ENCODE data around the gene UQCR11. TPM values are rescaled to one million over a fixed set of nuclear protein-coding genes. Genes with fewer than 3 reads are reported as not detected.

UQCR11 gene
- total and polyA plus RNA-seq, 2 of the 8 experiments (the other 6 are each of a cell fraction or from before 2014, with no cell fraction given) = 162 to 171 TPM

DNA sequence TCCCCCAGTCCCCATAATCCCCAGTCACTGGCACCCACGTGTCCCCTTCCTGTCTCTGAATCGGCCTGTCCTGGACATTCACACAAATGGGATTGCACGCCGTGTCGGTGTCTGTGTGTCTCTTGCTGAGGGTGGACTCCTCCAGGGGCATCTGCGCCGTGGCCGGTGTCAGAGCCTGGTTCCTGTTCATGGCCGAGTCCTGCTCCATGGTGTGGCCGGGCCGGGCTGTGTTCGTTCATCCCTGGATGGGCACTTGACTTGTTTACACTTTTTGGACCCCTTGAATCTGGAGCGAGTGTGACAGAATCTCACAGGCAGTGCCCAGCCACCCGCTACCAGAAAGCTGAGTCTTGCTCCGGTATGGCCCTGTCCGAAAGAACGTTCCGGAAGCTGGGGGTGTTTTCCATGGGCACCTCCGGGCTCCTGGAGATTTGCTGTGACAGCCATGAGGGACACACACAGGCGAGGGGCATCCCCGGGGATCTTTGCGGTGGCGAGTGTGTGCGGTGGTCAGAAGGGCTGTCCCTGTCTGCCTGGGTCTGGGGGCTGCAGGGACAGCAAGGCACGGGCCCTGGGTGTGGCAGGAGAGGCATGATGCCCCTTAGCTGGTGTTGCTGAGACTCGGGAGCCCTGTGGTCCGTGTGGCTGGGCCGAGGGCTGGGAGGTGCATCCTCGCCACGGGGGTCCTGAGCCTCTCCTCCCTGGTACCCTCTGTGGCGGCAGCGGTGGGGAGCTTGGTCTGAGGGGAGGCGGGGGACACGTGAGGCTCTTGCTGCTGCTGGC is 30.7 kb downstream of the UQCR11 start (continued):
- TF ChIP-seq, protein P1, sequence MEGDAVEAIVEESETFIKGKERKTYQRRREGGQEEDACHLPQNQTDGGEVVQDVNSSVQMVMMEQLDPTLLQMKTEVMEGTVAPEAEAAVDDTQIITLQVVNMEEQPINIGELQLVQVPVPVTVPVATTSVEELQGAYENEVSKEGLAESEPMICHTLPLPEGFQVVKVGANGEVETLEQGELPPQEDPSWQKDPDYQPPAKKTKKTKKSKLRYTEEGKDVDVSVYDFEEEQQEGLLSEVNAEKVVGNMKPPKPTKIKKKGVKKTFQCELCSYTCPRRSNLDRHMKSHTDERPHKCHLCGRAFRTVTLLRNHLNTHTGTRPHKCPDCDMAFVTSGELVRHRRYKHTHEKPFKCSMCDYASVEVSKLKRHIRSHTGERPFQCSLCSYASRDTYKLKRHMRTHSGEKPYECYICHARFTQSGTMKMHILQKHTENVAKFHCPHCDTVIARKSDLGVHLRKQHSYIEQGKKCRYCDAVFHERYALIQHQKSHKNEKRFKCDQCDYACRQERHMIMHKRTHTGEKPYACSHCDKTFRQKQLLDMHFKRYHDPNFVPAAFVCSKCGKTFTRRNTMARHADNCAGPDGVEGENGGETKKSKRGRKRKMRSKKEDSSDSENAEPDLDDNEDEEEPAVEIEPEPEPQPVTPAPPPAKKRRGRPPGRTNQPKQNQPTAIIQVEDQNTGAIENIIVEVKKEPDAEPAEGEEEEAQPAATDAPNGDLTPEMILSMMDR (IDR thresholded peaks at IDR 0.05; ENCODE audit: control extremely low read depth in 1 of 3, insufficient read depth in 1 of 3, low read depth in 1 of 3, low read length in 3 of 3) = no peak
- TF ChIP-seq SRF (IDR thresholded peaks at IDR 0.05; ENCODE audit: low read depth, low read length) (no peak), RNF2 (IDR thresholded peaks at IDR 0.05; ENCODE audit: borderline replicate concordance, low read depth, low read length, missing control alignments, poor library complexity, severe bottlenecking) (no peak), GABPA (IDR thresholded peaks at IDR 0.05; ENCODE audit: borderline replicate concordance, insufficient read depth, low read length) (no peak), RFX5 (IDR thresholded peaks at IDR 0.05; ENCODE audit: borderline replicate concordance, low read depth, low read length) (no peak), POLR2AphosphoS5 (IDR thresholded peaks at IDR 0.05; ENCODE audit: low read depth, low read length) (no peak), SIN3A (conservative IDR thresholded peaks at IDR 0.05 in 1 of 2, IDR thresholded peaks at IDR 0.05 in 1 of 2; ENCODE audit: low read depth in 1 of 2, low read length in 2 of 2) (no peak)
- TF ChIP-seq, protein P2, sequence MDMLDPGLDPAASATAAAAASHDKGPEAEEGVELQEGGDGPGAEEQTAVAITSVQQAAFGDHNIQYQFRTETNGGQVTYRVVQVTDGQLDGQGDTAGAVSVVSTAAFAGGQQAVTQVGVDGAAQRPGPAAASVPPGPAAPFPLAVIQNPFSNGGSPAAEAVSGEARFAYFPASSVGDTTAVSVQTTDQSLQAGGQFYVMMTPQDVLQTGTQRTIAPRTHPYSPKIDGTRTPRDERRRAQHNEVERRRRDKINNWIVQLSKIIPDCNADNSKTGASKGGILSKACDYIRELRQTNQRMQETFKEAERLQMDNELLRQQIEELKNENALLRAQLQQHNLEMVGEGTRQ (IDR thresholded peaks at IDR 0.05; ENCODE audit: low read length) = no peak
- TF ChIP-seq, protein P3, sequence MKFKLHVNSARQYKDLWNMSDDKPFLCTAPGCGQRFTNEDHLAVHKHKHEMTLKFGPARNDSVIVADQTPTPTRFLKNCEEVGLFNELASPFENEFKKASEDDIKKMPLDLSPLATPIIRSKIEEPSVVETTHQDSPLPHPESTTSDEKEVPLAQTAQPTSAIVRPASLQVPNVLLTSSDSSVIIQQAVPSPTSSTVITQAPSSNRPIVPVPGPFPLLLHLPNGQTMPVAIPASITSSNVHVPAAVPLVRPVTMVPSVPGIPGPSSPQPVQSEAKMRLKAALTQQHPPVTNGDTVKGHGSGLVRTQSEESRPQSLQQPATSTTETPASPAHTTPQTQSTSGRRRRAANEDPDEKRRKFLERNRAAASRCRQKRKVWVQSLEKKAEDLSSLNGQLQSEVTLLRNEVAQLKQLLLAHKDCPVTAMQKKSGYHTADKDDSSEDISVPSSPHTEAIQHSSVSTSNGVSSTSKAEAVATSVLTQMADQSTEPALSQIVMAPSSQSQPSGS (IDR thresholded peaks at IDR 0.05; ENCODE audit: low read length) = no peak
